GM18498 (cell line): ENCODE results near the gene AATK.

ENCODE experiments used
- ATAC-seq: cut with Tn5 transposase; IDR thresholded peaks from one replicate; pipeline ENCODE4 v1.9.1; 2021; ENCODE audit warnings: mild to moderate bottlenecking, moderate library complexity; ENCODE audit not compliant: unreplicated experiment

Gene AATK

GRCh38 chr17:81097134-81097942 lies 68.7 kb downstream of the AATK start:
- ATAC-seq, result no peak

- ATAC-seq, result no peak
Observed at GRCh38 chr17:81096741-81097133, 69.3 kb downstream of the AATK start.

DNA sequence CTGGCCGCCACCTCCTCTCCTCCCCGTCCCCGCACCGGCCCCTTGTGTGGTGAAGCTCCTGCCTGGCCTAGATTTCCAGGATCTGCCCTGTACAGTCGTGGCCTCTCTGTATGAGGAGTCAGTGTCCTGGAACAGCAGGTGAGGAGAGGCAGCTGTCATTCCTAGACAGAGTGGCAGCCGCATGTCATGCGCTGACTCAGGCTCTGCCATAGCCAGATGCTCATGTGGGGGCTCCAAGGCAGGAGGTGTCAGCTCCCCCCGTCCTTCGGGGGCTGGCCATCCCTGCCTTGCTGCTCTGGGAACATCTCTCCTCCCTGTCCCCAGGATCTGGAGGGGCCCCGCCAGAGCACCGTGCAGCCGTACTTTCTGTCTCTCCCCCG lies 70.6 kb downstream of the AATK start:
- no peak for ATAC-seq

DNA sequence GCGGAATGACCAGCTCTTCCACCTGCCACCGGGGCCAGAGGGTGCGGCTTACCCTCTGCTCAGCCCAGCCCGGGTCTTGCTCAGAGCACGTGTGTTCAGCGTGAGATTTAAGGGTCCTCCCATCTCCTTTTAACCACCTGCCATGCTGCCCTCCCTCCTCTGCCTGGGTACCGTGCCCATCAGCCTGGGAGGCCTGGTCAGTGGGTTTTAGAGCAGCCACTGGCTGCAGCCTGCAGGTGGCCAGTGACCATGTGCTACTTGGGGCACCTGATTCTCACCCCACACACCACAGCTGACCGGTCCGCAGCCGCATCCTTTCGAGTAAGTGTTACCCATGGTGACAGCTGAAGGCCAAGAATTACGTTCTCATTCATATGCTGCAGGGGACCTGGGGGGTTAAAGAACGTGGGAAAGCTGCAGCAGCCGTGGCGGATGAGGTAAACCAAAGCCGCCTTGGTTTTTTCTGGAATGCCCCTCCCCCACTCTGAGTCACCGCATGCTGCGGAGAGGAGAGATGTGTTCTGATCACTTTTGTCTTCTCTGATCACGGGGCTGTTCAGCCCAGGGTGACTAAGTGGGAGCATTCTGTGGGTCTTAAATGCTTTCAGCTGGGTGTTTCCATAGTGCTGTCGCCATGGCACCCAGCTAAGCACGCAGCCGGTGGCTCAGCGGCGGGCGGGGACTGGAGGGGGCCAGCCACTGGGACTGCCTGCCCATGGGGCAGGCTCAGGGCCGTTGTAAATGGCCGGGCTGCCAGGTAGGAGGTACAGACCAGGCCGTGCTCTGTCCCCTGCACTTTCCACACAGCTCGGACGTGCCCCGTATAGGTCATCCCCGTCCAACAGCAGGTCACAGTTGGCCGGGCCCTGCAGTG lies 71.3 kb downstream of the AATK start:
- no peak for ATAC-seq

DNA sequence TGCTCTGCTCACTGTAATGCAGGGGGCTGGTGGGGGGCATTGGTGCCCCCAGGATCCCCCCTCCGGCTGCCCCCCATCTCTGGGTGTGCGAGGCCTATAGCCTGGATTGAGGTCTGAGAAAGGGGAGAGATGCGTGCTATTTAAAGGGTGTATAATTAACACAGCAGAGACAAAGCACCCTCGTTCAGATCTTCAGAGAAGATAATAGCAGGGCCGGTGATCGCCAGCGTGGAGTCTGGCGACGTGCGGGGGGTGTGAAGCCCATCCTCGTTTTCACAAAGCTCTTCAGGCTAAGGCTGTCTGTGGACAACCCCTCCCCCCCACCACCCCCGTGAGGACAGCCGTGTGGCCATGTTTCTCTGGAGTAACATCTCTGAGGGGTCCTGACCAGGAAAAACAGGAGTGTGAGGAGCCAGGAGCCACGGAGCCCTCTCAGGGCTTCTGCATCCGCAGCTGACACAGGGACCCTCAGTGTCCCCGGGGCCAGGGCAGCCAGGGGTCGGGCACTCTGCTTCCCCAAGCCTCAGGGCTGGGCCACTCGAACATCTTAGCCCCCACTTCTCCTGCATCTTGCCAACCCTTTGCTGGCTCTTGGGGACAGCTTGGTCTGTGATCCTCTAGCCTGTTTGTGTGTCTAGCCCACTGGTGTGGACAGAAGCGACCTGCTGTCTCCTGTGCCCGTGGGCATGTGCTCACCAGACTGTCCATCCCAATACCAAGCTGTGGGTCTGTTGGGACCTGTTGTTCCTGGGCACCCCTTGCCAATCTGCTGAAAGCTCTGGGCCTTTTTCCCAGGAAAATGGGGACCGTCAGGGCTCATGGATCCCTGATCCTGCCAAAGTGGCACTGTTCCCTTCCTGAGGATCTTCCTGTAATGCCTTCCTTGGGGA lies 72.2 kb downstream of the AATK start:
- ATAC-seq, result no peak

DNA sequence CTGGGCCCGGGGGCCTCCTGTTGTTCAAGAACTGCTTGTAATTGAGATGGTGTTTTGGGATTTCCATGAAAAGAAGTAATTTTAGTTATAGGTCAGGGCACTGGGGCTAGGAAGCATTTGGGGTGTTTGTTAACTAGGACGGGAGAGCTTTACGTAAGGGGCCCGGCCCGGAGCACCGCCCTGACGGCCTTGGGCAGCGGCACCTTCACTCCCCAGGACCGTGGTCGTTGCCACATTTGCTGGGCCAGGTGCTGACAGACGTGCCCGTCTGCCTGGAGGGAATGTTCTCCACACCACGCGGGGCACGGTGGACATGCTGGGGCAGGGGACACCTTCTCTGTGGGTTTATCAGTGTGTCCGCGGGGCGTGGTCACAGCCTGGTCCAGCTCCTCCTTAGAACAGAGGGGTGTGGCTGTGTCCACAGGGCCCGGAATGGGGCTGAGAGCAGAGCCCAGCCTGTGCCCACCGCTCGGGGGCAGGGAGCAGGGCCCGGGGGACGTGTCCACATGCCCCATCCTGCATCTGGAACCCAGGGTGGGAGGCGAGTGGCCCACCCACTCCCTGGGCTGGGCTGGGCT lies 73.4 kb downstream of the AATK start:
- ATAC-seq, result no peak

DNA sequence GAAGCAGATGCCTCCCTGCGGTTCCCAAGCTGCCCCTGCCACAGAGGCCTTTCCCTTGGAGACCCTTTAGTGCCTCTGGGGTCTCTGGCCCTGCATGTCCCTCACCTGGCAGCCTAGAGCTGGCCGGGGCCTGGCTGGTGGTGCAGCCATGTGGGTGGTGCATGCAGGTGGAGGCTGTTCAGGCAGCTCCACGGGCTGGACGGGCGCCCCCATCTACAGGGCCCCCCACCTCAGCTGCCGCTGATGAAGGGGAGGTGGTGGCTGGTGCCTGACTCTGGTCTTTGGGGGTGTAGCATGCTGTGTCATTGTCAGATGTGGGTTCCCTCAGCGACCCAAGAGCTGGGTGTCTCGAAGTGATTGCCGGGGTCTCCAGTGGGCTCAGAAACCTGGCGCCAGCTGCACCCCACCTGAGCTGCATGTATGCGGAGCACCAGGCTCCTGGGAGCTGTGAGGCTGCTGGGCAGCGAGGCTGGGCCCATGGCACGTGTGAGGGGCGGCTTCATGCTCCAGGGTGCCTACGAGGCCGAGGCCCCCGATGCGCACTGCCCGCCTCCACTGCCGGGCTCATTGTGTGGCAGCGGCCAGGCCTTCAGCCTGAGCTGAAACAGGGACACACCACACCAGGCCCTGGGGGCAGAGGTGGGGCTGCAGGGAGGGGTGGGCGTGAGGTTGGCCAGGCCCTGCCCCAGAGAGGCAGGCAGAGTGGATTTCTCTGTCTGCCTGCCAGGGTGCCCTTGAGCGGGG lies 74.1 kb downstream of the AATK start:
- no peak for ATAC-seq

DNA sequence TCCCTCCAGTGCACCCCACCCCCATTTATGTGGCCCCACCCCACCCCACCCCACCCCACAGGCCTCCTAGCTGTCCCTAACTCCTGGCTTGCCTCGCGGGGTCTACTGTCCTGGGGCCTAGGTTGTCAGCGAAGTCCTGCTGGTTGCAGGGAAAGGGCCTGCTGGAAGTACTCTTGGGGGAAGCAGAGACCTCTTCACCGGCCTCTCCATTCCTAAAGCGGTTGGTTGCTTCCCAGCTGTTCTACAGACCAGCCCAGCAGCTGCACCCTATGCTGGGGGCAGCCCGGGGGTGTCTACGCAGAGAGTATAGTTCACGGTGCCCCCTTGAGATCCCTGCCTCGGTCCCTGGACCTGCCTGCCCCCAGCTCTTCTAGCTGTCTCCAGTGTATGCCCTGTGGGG lies 74.9 kb downstream of the AATK start:
- ATAC-seq, result no peak

- no peak for ATAC-seq
Observed at GRCh38 chr17:81090361-81091136, 75.5 kb downstream of the AATK start.

DNA sequence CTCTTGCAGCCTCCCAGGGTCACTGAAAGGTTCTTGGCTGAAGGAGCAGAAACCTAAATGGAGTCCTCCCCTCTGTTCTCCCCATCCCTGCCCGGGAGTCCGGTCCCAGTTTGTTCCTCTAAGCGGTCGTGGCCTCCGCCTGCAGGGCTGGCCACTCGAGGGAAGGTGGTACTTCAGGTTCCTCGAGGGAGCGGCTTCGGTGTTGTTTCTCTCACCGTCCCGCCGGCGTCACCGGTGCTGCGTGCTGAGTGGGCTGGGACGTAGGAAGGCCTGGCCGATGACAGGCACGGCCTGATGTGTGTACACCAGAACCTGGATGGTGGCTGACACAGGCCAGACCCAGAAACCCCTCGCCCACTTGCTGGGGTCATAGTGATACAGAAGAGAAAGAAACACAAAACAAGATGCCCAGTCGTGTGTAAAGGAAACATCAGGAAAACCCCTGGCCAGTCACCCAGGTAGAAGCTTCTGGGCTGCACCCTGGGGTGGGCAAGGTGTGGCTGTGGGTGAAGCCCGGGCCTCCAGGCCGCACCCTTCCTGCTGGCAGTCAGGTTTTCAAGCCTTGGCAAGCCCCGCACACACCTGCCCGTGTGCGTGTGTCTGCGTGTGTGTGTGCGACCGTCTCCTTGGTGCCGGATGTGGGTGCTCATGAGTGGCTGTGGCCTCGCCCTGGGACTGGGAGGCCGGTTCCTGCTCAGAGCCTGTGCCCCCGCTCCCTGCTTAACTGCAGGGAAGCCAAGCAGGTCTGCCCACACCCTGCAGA lies 79.1 kb downstream of the AATK start:
- no peak for ATAC-seq

DNA sequence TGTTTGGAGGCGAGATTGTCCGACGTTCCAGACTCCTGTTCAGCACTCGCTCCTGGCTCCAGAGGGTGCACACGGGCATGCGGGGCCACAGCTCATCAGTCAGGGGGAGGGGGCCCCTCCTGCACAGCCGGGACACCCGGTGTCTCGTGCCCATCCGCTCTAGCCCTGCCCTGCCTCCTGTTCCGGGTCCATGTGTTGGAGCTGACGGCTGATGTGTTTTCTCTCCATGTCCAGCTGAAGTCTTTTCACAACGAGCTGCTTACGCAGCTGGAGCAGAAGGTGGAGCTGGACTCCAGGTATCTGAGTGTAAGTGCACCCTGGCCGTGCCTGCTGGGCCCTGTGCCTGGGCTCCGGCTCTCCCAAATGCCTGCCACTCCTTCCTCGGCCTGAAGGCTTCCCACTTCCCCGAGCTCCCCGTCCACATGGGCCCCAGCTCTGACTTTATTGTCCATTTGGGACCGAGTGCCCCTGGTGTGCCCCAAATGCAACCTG lies 80.6 kb downstream of the AATK start:
- no peak for ATAC-seq

DNA sequence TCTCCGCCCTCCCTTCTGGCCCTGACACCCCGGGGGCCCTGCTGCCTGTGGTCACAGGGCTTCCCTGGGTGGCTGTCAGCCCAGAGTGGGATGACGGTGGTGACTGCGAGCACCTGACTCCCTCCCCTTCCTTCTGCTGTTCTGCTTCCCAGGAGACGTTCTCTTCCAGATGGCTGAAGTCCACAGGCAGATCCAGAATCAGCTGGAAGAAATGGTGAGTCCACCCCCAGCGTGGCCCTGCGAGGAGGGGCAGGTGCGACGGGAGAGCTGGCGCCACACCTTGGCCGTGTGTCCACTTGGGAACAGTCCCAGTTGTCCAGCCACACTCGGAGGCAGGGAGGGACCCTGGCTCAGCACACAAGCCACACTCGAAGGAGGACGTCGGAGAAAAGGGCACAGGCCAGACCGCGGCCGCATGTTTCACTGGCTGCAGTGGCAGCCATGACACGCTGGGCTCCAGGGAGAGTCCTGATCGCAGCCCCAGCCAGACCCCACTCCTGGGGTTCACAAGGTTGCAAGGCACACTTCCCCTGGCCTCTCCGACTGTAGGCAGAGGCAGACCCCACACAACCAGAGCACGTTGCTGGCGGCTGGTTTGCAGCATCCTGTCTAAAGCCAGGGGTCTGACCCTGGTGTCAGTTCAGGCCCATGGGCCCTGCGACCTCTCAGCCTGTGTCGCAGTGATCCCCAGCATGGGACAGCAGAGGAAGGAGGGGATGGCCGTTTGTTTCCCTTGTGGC lies 81.2 kb downstream of the AATK start:
- ATAC-seq, result no peak

DNA sequence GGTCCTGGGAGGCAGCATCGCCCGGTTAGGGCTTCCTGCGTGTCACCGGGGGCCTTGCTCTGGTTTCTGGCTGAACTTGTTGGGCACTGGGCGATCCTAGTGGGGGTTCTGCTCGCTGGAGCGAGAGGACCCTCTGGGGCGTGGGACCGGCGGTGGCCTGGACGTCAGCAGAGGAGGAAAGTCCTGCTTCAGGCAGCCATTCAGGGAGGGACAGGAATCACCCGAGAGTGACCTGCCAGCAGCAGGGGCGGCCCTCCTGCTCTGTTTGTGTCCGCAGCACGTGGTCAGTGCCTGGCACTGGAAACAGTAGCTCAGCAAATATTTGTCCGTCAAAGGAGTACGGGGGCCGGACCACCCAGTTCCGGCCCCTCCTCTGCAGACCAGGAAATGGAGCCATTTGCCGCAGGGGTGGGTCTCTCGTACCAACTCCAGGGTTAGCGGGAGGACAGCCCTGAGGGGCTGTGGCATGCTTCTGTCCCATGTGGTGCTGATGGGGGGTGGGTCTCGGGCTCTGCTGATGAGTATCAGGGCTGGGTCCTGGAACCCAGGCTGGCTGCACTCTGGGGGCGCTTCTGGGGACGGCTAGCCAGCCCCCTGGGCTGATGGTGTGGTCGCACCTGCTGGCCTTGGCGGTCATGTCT lies 82.8 kb downstream of the AATK start:
- ATAC-seq, result no peak

DNA sequence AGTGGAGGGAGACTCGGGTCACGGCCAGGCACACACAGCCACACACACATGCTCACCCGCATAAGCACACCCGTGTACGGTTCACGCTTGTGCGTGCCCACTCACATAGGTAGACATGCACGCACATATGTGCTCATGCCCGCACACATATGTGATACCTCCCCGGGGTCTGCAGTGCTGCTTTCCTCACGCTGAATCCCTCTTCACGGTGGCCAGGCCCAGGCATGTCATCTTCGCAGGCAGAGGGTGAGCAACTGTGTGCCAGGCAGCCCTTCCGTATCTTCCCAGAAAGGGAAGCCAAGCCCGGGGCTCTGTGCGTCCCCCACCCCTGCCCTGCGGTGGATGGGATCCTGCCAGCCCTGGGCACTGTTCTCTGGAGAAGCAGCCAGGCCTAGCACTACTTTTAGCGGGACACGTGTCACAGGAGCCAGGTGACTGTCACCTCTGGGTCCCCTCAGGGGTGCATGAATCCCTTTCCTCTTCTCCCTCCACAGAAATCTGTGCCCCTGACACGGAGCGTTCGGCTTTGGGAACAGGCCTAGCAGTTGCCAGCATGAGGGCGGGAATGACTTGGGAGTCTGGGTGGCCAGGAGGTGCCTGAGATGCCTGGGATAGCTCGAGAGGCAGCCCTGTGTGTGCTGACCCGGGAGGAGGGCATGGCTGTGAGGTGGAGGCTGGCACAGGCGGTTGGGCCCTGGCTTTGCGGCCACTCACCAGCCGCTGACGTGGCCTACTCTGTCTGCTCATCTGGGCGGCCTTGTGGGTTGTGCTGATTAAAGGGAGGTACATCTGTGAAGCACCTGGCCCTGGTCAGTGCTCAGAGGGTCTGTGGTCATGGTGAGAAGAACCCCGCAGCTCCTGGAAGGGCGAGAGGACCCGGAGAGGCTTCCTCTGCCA lies 83.6 kb downstream of the AATK start:
- no peak for ATAC-seq

GRCh38 chr17:81081222-81082176 lies 84.5 kb downstream of the AATK start:
- ATAC-seq, result no peak
